H1 (cell line): ENCODE results near the gene PKN1. TPM values are rescaled to one million over a fixed set of nuclear protein-coding genes. Genes with fewer than 3 reads are reported as not detected.

Experiments
- CTCF ChIA-PET: fragments of 300-600 bp; sonication (Branson Sonifier 250); formaldehyde crosslinking; loops from one replicate; lab custom pipeline; 2021; ENCODE audit not compliant: partially characterized antibody; lab: Charles Lee
- POLR2A ChIA-PET: fragments of 300-600 bp; sonication (Branson Sonifier 250); formaldehyde crosslinking; loops from one replicate; lab custom pipeline; 2021; ENCODE audit warnings: inconsistent platforms; ENCODE audit not compliant: partially characterized antibody; lab: Charles Lee
- DNase-seq, 2 experiments: peaks; one replicate each; pipeline versions ENCODE4 v3.0.0 to v3.0.0-alpha.2; 2010 to 2022; ENCODE audit warnings: low spot score in 2 of 2, low read depth in 1 of 2, mixed read lengths in 1 of 2
- FAIRE-seq: peaks from 2 replicates; lab custom pipeline; 2011; peaks lifted over from hg19 to GRCh38; lab: Jason Lieb, UNC
- H2AFZ ChIP-seq: 2 replicates; pipeline ENCODE4 v1.8.1; 2012; ENCODE audit warnings: low read length, inconsistent platforms
- H2AK5ac ChIP-seq: 2 replicates; pipeline ENCODE4 v1.6.1; 2013; ENCODE audit warnings: low read depth, low read length
- H2BK120ac ChIP-seq: replicated peaks from 2 replicates; pipeline ENCODE3; 2013; ENCODE audit warnings: low read depth, low read length, inconsistent platforms
- H2BK12ac ChIP-seq: 2 replicates; pipeline ENCODE4 v1.6.1; 2013; ENCODE audit warnings: low read depth, low read length
- H2BK15ac ChIP-seq: 2 replicates; pipeline ENCODE4 v1.6.1; 2013; ENCODE audit warnings: low read length
- H2BK20ac ChIP-seq: 2 replicates; pipeline ENCODE4 v1.6.1; 2013; ENCODE audit warnings: low read length
- H2BK5ac ChIP-seq: 2 replicates; pipeline ENCODE4 v1.6.1; 2013; ENCODE audit warnings: low read depth, low read length
- H3K14ac ChIP-seq: 2 replicates; pipeline ENCODE4 v1.6.1; 2013; ENCODE audit warnings: inconsistent platforms; ENCODE audit not compliant: insufficient read length
- H3K18ac ChIP-seq: 2 replicates; pipeline ENCODE4 v1.6.1; 2013; ENCODE audit warnings: low read length; ENCODE audit errors: extremely low read depth
- H3K23ac ChIP-seq: 2 replicates; pipeline ENCODE4 v1.6.1; 2013; ENCODE audit warnings: inconsistent platforms; ENCODE audit not compliant: insufficient read length
- H3K23me2 ChIP-seq: 2 replicates; pipeline ENCODE4 v1.6.1; 2013; ENCODE audit warnings: low read depth, low read length
- H3K27ac ChIP-seq: 2 replicates; pipeline ENCODE4 v1.6.1; 2011; ENCODE audit warnings: low read depth, low read length, inconsistent platforms
- H3K27me3 ChIP-seq, 4 experiments: replicated peaks in 1 of 4; 1 replicate in 1 of 4; 2 replicates in 3 of 4; pipeline versions ENCODE4 v1.6.1 to v1.8.1; 2011 to 2013; ENCODE audit warnings: low read length in 3 of 4, mild to moderate bottlenecking in 3 of 4, inconsistent platforms in 2 of 4, mixed read lengths in 2 of 4, moderate library complexity in 1 of 4; ENCODE audit not compliant: control insufficient read depth in 3 of 4, insufficient read depth in 3 of 4; ENCODE audit errors: extremely low read depth in 1 of 4
- H3K36me3 ChIP-seq, 4 experiments: 2 replicates each; pipeline versions ENCODE4 v1.6.1 to v1.8.1; 2011 to 2013; ENCODE audit warnings: mild to moderate bottlenecking in 4 of 4, low read length in 3 of 4, moderate library complexity in 2 of 4, control low read depth in 1 of 4, inconsistent platforms in 1 of 4; ENCODE audit not compliant: insufficient read depth in 4 of 4, control insufficient read depth in 2 of 4
- H3K4ac ChIP-seq: replicated peaks from 2 replicates; pipeline ENCODE3; 2013; ENCODE audit warnings: low read length, low read depth, mixed read lengths, inconsistent platforms; ENCODE audit not compliant: insufficient read length
- H3K4me1 ChIP-seq, 4 experiments: replicated peaks in 1 of 4; 1 replicate in 1 of 4; 2 replicates in 3 of 4; pipeline versions ENCODE4 v1.6.1 to v1.8.1; 2011 to 2013; ENCODE audit warnings: low read length in 3 of 4, inconsistent platforms in 2 of 4, mixed read lengths in 1 of 4; ENCODE audit not compliant: insufficient read depth in 4 of 4, control insufficient read depth in 3 of 4
- H3K4me2 ChIP-seq, 2 experiments: 2 replicates each; pipeline versions ENCODE4 v1.6.1 to v1.8.1; 2011 to 2013; ENCODE audit warnings: low read depth in 2 of 2, low read length in 2 of 2, control low read depth in 1 of 2, inconsistent platforms in 1 of 2, mild to moderate bottlenecking in 1 of 2; ENCODE audit not compliant: insufficient read depth in 1 of 2
- H3K4me3 ChIP-seq, 4 experiments: fragments of 200-600, 300-600 bp in 1 of 4; sonication (generic), shearing (Covaris generic), sonication (Bioruptor Twin) in 1 of 4; 2 replicates each; pipeline versions ENCODE4 v1.5.1 to v1.8.1; 2011 to 2016; ENCODE audit warnings: low read length in 4 of 4, low read depth in 3 of 4, control low read depth in 2 of 4, inconsistent platforms in 2 of 4, mild to moderate bottlenecking in 2 of 4, mixed read lengths in 1 of 4, moderate library complexity in 1 of 4; ENCODE audit not compliant: insufficient read depth in 2 of 4; ENCODE audit errors: extremely low read depth in 1 of 4
- H3K56ac ChIP-seq: replicated peaks from 2 replicates; pipeline ENCODE3; 2013; ENCODE audit warnings: low read depth, mild to moderate bottlenecking, mixed read lengths, low read length, inconsistent platforms; ENCODE audit not compliant: insufficient read length
- H3K79me1 ChIP-seq: 2 replicates; pipeline ENCODE4 v1.6.1; 2013; ENCODE audit warnings: low read depth, low read length, control low read depth
- H3K79me2 ChIP-seq, 2 experiments: 2 replicates each; pipeline versions ENCODE4 v1.6.1 to v1.8.1; 2012 to 2013; ENCODE audit warnings: low read length in 2 of 2, mild to moderate bottlenecking in 2 of 2, inconsistent platforms in 1 of 2; ENCODE audit not compliant: insufficient read depth in 2 of 2, control insufficient read depth in 1 of 2
- H3K9ac ChIP-seq, 4 experiments: replicated peaks in 1 of 4; 1 replicate in 1 of 4; 2 replicates in 3 of 4; pipeline versions ENCODE4 v1.6.1 to v1.8.1; 2011 to 2013; ENCODE audit warnings: low read depth in 3 of 4, low read length in 3 of 4, control low read depth in 2 of 4, mild to moderate bottlenecking in 2 of 4, moderate library complexity in 2 of 4, inconsistent platforms in 1 of 4; ENCODE audit errors: extremely low read depth in 1 of 4
- H3K9me3 ChIP-seq, 2 experiments: 2 replicates each; pipeline versions ENCODE4 v1.6.1 to v1.8.1; 2012 to 2013; ENCODE audit warnings: mild to moderate bottlenecking in 2 of 2, moderate library complexity in 2 of 2, control low read depth in 1 of 2, inconsistent platforms in 1 of 2, low read depth in 1 of 2, low read length in 1 of 2, mixed read lengths in 1 of 2; ENCODE audit not compliant: insufficient read depth in 2 of 2
- H4K20me1 ChIP-seq, 2 experiments: replicated peaks in 1 of 2; 2 replicates each; pipeline versions ENCODE3 to v1.8.1; 2011 to 2013; ENCODE audit warnings: inconsistent platforms in 2 of 2, low read length in 2 of 2, mild to moderate bottlenecking in 1 of 2; ENCODE audit not compliant: insufficient read depth in 2 of 2, control insufficient read depth in 1 of 2
- H4K5ac ChIP-seq: 2 replicates; pipeline ENCODE4 v1.6.1; 2013; ENCODE audit warnings: low read length, low read depth, mixed read lengths, inconsistent platforms; ENCODE audit not compliant: insufficient read length
- H4K8ac ChIP-seq: 2 replicates; pipeline ENCODE4 v1.8.0; 2013; ENCODE audit warnings: mild to moderate bottlenecking, moderate library complexity, low read length, inconsistent platforms; ENCODE audit not compliant: insufficient read depth; ENCODE audit errors: extremely low read depth
- H4K91ac ChIP-seq: replicated peaks from 2 replicates; pipeline ENCODE3; 2013; ENCODE audit warnings: low read length, mixed read lengths, inconsistent platforms; ENCODE audit not compliant: insufficient read length
- CBX5 ChIP-seq: fragments of 300-800, 300-1000 bp; sonication (generic); IDR thresholded peaks from 2 replicates; pipeline ENCODE4 v1.7.1; 2016; ENCODE audit warnings: antibody characterized with exemption, low read length, low read depth
- SAP30 ChIP-seq: fragments of 300-600 bp; sonication (generic); IDR thresholded peaks from 2 replicates; pipeline ENCODE4 v1.7.1; 2012; ENCODE audit warnings: low read length, moderate library complexity, mild to moderate bottlenecking, inconsistent platforms; ENCODE audit not compliant: insufficient read depth, insufficient replicate concordance
- SRF ChIP-seq: IDR thresholded peaks from 2 replicates; pipeline ENCODE4 v1.6.1; 2011; ENCODE audit warnings: mild to moderate bottlenecking, low read depth, low read length, moderate library complexity
- SUZ12 ChIP-seq: fragments of 200-600 bp; sonication (generic); IDR thresholded peaks from 2 replicates; pipeline ENCODE4 v1.6.1; 2012; ENCODE audit warnings: mild to moderate bottlenecking, inconsistent platforms, low read length, moderate library complexity, mixed read lengths
- whole genome bisulfite sequencing, 2 experiments: shearing (Covaris generic) in 1 of 2; methylation state at CpG; one replicate each; pipeline versions ENCODE4 v1.1.6 to v1.1.7; 2013 to 2015; ENCODE audit warnings: low lambda C conversion rate in 2 of 2, mixed read lengths in 2 of 2, inconsistent platforms in 1 of 2, low coverage in 1 of 2, missing lambda C conversion rate in 1 of 2; ENCODE audit not compliant: insufficient replicate concordance in 2 of 2, insufficient coverage in 1 of 2, insufficient read length in 1 of 2; ENCODE audit errors: extremely low coverage in 1 of 2, missing lambda C conversion rate in 1 of 2; 5-methylcytosine and 5-hydroxymethylcytosine counted together
- polyA plus RNA-seq, 7 experiments: library from polyadenylated mRNA; depleted of rRNA in 3 of 7; stranded (reverse) in 5 of 7; unstranded in 2 of 7; fragments of >200 nt in 5 of 7; fragments of 200-250 nt in 2 of 7; gene quantifications; 1 replicate in 5 of 7; 2 replicates in 1 of 7; 4 replicates in 1 of 7; pipeline versions ENCODE4 v1.2.1 to v1.2.3, GENCODE V29; 2011 to 2013; ENCODE audit warnings: missing spikeins in 2 of 7, mixed read lengths in 2 of 7
- total RNA-seq: library from RNA; stranded (reverse); fragmentation: NEBNext Ultra II Directional; extraction: Animal tissue kit (Norgen Biotek cat#: 25700); gene quantifications from 2 replicates; pipeline ENCODE4 v1.2.1, GENCODE V29; 2021
- TF ChIP-seq, protein P1 (sequence below): IDR thresholded peaks from 2 replicates; pipeline ENCODE4 v1.6.1; 2011; ENCODE audit warnings: low read length, improper control_type of control experiment

Gene PKN1
- total and polyA plus RNA-seq, 2 of the 8 experiments (the other 6 are each of a cell fraction or from before 2014, with no cell fraction given), result 65.2 to 162 TPM

DNA sequence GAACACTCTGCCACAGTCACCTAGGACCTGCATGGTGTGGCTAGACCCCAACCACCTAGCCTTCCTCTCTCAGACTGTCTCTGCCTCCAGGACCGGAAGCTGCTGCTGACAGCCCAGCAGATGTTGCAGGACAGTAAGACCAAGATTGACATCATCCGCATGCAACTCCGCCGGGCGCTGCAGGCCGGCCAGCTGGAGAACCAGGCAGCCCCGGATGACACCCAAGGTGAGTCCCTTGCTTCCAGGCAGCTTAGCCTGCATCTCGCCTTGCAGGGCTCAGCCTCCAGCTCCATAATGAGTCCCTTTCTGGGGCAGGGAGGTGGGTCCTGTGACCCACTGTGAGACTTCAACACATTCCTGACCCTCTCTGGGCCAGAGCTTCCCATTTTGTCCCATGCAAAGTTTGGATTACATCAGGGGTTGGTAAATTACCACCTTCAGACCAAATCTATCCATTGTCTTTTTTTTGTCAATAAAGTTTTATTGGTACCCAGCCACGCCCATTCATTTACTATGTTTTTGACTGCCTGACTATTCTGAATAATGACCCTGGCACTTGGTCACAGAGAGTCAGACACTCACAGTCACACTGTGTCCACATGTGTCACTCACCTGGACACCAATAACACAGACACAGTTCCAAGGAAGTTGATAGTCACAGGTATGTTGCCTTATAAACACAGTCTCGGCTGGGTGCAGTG, 13.4 kb downstream of the PKN1 start:
- Histone ChIP-seq H2BK120ac (no peak overlapping the region), H3K4me2 (no peak overlapping the region), H3K27me3 (no peaks in the 10 kb centered on the region), H4K8ac (no peak overlapping the region), H3K14ac (no peak overlapping the region), H3K79me2 (no peaks in the 10 kb centered on the region), H2BK5ac (no peak overlapping the region), H2BK20ac (no peak overlapping the region), H2AFZ (no peak overlapping the region), H3K4ac (no peak overlapping the region), H3K79me1 (peaks cover 2% of the 10 kb centered on the region; the same call in 1 of the 2 replicates), H3K23ac (no peak overlapping the region), H4K91ac (no peak overlapping the region), H2BK15ac (no peak overlapping the region), H4K5ac (no peak overlapping the region), H3K56ac (no peak overlapping the region), H2AK5ac (no peak overlapping the region), H3K9ac (no peak overlapping the region), H3K4me3 (no peak overlapping the region), H3K27ac (no peak overlapping the region), H3K4me1 (peaks cover 0 to 4% (median 0%) of the 10 kb centered on the region in 4 experiments; a peak in 1 of 7 replicates), H3K36me3 (peaks cover 24 to 56% (median 46%) of the 10 kb centered on the region in 4 experiments), H2BK12ac (no peak overlapping the region), H3K9me3 (no peaks in the 10 kb centered on the region), H3K23me2 (no peaks in the 10 kb centered on the region; the same call in 1 of the 2 replicates), H4K20me1 (peaks cover 8 to 23% of the 10 kb centered on the region in 2 experiments), H3K18ac (no peak overlapping the region)
- ChIA-PET CTCF (interaction anchor here (0.7 to 1.3 kb wide), 5 partner anchors 14 to 42 kb away, joined by 3 read pairs; no protein-coding TSS in a partner anchor), POLR2A (interaction anchor here (0.9 to 1.3 kb wide), 2 partner anchors 14 to 21 kb away, joined by 5 read pairs; no protein-coding TSS in a partner anchor)
- no peak for FAIRE-seq
- DNase-seq, result no peak
- 97% methylated on average over 10 of the region's 10 CpGs; no CpG with 5 or more reads in 1 of the 2 experiments for WGBS, 2 experiments
- no peak for TF ChIP-seq SAP30
- no peak for TF ChIP-seq SRF
- TF ChIP-seq, protein P1, sequence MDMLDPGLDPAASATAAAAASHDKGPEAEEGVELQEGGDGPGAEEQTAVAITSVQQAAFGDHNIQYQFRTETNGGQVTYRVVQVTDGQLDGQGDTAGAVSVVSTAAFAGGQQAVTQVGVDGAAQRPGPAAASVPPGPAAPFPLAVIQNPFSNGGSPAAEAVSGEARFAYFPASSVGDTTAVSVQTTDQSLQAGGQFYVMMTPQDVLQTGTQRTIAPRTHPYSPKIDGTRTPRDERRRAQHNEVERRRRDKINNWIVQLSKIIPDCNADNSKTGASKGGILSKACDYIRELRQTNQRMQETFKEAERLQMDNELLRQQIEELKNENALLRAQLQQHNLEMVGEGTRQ, result no peak
- TF ChIP-seq CBX5, result no peak
- TF ChIP-seq SUZ12, result no peak
